ENCODE results near the gene NCMAP.

NCMAP gene

GRCh38 chr1:24620678-24621077 is 64.8 kb downstream of the NCMAP start:
- DNase-seq, result no peak
- Histone ChIP-seq H3K27me3 (ENCODE audit: insufficient read depth, low read depth, severe bottlenecking) (no peaks in the 10 kb centered on the region), H3K4me3 (ENCODE audit: low read depth, low read length) (no peak overlapping the region), H3K36me3 (no peaks in the 10 kb centered on the region), H3K9me3 (ENCODE audit: severe bottlenecking) (no peaks in the 10 kb centered on the region), H3K27ac (no peak overlapping the region)
- TF ChIP-seq CTCF (IDR thresholded peaks at IDR 0.05; ENCODE audit: low read depth, low read length), result no peak

- Histone ChIP-seq H3K4me3 (ENCODE audit: low read depth, low read length) (no peak overlapping the region), H3K36me3 (no peaks in the 10 kb centered on the region), H3K27me3 (ENCODE audit: insufficient read depth, low read depth, severe bottlenecking) (no peaks in the 10 kb centered on the region), H3K9me3 (ENCODE audit: severe bottlenecking) (no peaks in the 10 kb centered on the region), H3K27ac (no peak overlapping the region)
- no peak for DNase-seq
- no peak for TF ChIP-seq CTCF (IDR thresholded peaks at IDR 0.05; ENCODE audit: low read depth, low read length)
These were observed 65.2 kb downstream of the NCMAP start for GRCh38 chr1:24621121-24621520.

- no peak for TF ChIP-seq CTCF (IDR thresholded peaks at IDR 0.05; ENCODE audit: low read depth, low read length)
- DNase-seq, result no peak
- no peaks in the 10 kb centered on the region for H3K9me3 ChIP-seq (ENCODE audit: severe bottlenecking)
- no peak overlapping the region for H3K27ac ChIP-seq
- no peaks in the 10 kb centered on the region for H3K36me3 ChIP-seq
- H3K4me3 ChIP-seq (ENCODE audit: low read depth, low read length), result no peak overlapping the region
- no peaks in the 10 kb centered on the region for H3K27me3 ChIP-seq (ENCODE audit: insufficient read depth, low read depth, severe bottlenecking)
These were observed 66.3 kb downstream of the NCMAP start for GRCh38 chr1:24622218-24622617.

GRCh38 chr1:24632832-24633175 is 76.9 kb downstream of the NCMAP start:
- Histone ChIP-seq H3K27me3 (ENCODE audit: insufficient read depth, low read depth, severe bottlenecking) (no peaks in the 10 kb centered on the region), H3K9me3 (ENCODE audit: severe bottlenecking) (no peaks in the 10 kb centered on the region), H3K4me3 (ENCODE audit: low read depth, low read length) (no peak overlapping the region), H3K27ac (no peak overlapping the region), H3K36me3 (no peaks in the 10 kb centered on the region)
- DNase-seq, result no peak
- no peak for TF ChIP-seq CTCF (IDR thresholded peaks at IDR 0.05; ENCODE audit: low read depth, low read length)

- Histone ChIP-seq H3K27ac (no peak overlapping the region), H3K9me3 (ENCODE audit: severe bottlenecking) (no peaks in the 10 kb centered on the region), H3K4me3 (ENCODE audit: low read depth, low read length) (no peak overlapping the region), H3K27me3 (ENCODE audit: insufficient read depth, low read depth, severe bottlenecking) (no peaks in the 10 kb centered on the region), H3K36me3 (no peaks in the 10 kb centered on the region)
- DNase-seq, result no peak
- TF ChIP-seq CTCF (IDR thresholded peaks at IDR 0.05; ENCODE audit: low read depth, low read length), result peak; percentile 56; the same call in 1 of the 2 replicates
These were observed 79.4 kb downstream of the NCMAP start for GRCh38 chr1:24635195-24635843.

Measured in WERI-Rb-1 (cell line).